NCI-H524 treated with DMSO at 0.1 percent for 48 hours (cell line): Measurements from ENCODE around the gene TRIO.
A peak's percentile ranks its signal among the peaks of the same experiment; 100 is the strongest.
"Not testable (repeated sequence)": the region's sequence is repeated elsewhere in the genome, so short reads cannot be mapped to it uniquely, and the experiment has no call there.

ENCODE experiments used
- DNase-seq: peaks from one replicate; lab custom pipeline; 2025; lab: John Stamatoyannopoulos, UW

TRIO gene

DNA sequence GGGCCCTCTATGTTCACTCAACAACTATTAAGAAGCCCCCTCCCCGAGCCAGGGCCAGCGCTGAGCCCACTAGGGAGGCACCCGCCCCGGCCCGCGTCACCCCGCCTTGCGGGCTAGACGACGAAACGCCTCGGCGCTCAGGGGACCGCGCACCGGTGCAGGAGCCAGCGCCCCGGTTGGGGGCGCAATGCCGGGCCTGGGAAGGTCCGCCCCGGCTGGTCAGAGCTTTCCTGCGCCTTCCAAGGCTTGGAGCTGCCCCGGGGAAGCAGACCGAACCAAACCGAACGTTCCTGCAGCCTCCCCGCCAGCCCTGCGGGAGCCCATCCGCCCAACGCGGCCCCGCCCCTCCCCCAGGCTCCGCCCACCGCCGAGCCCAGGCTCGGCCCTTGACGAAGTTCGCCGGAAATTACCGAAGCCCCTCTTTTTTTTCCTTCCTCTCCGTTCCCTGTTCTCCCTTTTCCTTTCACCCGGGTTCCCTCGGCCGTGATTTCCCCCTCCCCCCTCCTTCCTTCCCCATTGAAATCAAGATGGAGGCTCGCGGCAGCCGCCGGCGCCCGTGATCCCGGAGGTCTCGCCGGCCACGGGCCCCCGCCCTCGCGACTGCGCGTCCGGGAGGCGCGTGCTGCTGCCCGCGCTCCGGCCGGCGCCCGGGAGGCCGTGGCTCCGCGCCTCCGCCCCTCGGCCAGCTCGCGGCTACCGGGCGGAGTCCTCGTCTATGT is at the start of gene TRIO:
Gene TRIO (plus strand): TSS at position 516 of the 719 bp plus-strand sequence. CDS start 384 bp downstream, outside the sequence.
- peak; percentile 62 for DNase-seq

DNA sequence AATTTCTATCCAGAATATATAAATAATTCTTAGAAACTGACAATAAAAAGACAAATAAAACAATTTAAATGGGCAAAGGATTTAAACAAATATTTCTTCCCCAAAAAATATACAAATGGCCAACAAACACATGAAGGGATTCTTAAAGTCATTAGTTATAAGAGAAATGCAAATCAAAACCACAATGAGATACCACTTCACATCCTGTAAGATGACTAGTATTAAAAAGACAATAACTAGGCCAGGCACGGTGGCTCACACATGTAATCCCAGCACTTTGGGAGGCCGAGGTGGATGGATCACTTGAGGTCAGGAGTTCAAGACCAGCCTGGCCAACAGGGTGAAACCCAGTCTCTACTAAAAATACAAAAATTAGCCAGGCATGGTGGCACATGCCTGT is 45.8 kb upstream of the TRIO start:
- not testable (repeated sequence) for DNase-seq

DNA sequence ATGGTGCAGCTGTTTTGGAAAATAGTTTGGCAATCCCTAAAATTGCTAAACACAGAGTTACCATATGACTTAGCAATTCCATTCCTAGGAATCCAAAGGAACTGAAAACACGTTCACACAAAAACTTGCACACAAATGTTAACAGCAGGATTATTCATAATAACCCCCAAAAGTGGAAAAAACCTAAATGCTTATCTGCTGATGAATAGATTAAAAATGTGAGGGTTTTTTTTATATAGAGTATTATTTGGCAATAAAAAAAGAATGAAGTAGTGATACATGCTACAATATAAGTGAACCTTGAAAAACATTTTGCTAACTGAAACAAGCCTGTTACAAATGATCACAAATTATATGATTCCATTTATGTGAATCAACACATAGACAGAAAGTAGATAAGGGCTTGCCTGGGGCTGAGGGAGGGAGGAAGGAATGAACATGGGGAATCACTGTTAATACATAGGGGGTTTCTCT is 45.1 kb upstream of the TRIO start:
- DNase-seq = no peak

DNA sequence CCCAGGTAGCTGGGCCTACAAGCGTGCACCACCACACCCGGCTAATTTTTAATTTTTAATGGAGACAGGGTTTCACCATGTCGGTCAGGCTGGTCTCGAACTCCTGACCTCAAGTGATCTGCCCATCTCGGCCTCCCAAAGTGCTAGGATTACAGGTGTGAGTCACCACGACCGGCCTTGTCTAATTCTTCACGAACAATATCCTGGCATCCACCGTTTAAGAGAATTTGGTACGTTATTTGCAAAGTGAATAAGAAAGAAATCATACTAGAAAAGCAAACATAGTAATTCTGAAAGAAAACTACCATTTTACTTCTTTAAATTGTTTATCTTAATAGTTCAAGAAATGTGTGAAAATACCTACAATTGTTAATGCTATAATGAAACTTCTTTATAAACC is 42.9 kb upstream of the TRIO start:
- no peak for DNase-seq

DNA sequence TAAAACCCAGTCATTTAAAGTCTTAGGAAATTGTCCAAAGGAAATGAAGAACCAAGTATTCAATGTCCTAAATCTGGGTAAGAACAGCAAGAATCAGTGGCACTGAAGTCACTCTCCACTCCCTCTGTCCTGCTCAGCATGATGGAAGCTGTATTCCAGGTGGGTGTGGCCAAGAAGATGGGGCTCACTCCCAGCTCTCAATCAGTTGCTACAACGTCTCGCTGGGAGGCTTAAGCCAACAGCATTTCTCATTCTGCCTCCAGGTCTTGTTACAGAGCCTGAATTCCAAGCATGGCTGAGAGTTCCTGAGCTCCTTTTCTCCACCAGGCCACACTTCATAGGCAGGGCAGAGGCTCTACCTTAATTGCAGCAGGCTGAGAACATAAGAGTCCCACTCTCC is 41.2 kb upstream of the TRIO start:
- DNase-seq = no peak

DNA sequence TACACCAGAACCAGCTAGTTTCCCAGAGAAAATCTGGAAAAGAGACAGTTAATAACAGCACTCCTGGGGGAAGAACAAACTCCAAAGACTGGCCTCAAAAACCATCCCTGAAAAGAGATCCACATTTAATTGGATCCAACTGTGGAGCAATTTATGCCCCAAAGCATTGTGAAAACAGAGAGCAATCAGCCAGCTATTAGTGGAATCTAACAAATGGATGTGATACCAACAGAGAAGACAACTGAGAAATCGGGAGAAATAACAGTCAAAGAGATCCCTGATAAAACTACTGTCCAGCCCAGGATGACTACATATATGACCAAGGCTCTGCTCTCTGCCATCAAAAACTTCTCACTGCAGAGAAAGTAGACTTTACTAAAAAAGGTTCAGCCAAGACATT is 40.5 kb upstream of the TRIO start:
- DNase-seq = no peak

DNA sequence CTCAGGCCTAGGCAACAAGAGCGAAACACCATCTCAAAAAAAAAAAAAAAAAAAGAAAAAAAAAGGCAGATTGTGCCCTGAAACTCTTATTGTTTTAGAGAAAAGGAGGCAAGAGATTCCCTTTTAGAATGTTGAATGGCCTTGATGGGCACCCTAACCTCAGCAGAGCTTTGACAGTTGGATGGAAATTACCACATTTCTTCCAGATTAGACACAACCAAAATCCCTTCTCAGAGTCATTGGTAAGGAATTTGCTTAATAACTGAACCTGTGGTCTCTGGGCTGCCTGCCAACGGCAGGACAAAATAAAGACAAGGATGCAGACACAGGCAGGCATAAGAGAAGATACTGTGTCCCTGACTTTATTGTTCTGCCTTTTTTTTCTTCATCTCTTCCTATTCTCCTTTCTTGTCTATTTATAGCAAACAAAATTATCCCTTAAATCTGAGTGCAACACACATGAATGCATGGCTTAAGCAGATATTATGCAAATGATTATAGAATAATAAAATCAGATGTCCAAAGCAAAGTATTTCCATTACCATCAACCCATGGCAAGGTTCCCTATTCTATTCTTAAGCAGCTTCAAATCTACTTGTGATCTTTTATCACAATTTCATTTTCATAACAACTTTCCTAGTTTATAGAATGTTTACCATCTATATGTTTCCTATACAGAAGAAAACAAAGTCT is 37.3 kb upstream of the TRIO start:
- no peak for DNase-seq

DNA sequence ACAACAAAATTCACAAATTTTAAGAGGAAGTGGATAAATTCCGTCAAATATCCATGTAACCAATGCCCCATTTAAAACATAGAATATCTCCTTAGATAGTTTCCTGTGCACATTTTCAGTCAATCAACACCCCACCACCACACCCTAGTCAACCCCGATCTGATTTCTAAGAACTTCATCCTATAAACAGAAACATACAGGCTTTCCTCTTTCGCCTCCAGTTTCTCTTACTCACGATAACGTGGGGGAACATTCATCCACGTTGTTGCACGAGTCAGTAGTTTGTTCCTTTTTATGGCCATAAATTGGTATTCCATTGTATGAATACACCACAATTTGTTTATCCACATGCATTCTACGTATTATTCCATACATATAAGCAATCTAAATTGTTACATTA is 35.6 kb upstream of the TRIO start:
- no peak for DNase-seq

DNA sequence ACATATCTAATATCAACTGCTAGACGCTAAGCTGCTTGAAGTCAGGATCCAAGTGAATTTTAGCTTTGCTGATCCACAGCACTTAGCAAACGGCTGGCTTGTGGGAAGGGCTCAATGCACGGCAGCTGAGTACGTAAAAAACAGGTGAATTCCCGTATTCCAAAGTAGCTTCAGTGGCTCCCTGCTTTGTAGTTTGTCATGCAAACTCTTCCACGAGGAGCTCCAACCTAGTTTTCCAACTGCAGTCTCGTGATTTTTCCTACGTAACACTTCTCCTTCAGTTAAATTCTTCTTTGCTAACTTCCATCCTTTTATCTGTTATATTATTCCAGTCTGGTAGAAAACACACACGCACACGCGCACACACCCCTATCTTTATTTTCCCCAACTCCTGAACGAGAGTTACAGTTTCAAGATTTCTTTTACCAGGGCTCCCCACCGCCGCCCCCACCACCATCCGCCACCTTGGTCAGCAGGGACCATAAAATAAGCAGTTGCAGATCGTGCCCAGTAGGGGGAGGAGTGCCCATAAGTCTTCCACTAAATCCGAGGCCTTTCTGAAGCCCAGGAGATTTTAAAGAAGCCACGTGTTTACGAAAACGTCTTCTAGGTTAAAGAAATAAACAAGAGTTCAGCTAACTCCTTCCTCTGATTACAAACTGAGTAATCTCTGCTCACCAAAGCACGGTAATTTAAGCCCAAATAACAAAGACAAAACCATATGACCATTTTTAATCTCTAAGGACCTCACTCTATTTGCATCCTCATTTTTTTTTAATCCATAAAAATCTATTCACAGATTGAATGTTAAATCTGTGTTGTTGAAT is 34.8 kb upstream of the TRIO start:
- peak; percentile 27 for DNase-seq

DNA sequence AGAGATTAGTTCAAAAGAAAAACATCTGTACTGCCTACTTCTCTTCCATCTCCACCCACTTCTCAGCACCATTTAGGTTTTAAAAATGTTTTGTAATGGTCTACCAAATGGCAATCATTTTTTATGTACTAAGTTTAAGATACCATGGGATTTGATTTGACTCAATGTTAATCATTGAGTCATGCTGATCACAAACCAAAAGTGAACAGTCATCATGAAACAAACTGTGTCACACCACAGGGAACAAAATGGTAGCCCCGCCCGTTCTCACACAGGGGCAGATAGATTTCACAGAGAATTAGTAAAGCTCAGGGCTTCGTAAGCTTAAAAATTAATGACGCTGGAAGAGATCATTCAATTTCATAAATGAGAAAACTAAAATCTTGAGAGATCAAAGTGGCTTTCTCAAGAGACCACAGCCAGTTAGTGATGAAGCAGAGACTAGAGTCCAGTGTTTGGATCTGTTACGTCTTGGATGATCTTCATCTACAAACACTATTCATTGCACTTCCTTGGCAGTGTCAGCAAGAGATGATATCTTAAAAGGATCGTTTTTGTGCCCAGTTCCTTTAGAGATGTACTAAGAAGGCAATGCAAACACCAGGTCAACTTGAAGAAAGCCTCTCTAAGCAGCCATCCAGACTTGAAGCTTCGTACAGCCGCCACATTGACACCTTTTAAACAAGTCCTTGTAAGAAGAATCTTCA is 33.9 kb upstream of the TRIO start:
- DNase-seq = no peak

DNA sequence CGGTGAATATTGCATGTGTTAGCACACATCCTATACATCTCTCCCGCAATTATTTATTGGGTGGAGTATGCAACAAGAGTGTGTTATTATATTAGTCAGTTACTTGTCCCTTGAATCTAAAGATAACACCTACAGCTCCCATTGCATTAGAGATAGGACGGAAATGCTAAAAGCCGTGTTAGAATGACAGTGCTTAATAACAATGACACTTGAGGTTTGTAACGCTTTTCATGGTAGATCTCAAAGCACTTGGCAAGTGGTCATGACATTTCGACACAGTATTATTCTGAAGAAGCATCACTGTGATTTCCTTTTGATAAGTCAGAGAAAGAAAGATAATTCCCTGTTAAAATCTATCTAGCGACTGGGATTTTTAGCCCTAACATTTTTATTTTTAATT is 33.4 kb upstream of the TRIO start:
- DNase-seq = no peak

DNA sequence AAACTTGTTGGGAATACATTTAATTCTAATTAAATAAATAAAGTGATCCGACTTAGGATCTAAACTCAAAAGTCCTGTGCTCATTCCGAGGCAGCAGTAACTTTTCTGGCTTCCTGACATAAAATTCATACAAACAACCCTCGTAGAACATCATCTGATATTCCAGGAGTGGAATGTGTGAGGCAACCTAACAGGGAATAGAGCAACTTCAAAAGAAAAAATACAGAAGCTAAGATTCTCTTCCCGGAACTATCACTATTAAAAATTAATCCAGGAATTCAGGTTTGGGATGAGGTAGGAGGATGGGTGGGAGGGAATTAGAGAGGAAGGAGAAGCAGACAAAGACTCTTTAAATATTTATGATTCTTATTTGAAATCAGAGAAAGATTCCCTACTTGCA is 32.9 kb upstream of the TRIO start:
- no peak for DNase-seq

DNA sequence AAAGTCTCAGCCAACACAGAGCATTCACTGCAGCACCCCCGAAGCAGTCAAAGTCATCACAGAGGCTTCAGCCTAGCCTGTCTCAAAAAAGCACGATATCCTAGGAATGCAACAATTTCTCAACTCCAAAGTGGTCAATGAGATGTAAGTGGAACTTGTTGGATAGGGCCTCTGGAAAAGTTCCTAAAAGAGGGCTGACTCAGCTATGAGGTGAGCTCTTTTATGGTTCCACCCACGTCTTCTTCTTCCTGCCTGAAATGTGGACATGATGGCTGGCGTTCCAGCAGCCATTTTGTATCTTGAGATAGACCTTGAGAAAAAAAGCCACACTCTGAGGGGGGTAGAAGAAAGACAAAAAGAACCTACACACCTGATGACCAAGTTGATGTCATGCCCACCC is 32.5 kb upstream of the TRIO start:
- no peak for DNase-seq

DNA sequence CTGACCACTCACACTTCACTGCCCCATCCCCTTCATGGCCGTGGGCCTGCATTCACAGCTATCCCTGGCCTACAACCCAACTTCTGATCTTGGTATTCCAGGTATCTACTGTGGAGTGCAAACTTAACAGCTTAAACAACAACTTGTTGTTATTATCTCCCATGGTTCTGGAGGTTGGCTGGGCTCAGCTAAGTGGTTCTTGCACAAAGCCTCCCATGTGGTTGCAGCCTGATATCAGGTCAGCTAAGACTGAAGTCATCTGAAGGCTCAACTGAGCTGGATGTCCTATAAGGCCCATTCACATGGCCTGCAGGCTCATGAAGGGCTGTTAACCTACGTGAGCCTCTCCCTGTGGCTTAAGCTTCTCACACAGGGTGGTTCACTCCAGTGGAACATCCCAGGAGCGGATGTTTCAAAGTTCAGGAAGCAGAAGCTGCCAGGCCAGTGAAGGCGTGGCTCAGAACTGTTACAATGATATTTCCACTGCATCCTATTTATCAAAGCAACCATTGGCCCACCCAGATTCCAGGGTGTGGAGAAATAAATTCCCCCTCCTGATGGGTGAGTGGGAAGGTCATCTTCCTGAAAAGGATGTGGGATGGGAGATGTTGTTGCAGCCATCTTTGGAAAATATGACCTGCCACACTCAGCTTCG is 30.0 kb upstream of the TRIO start:
- no peak for DNase-seq

DNA sequence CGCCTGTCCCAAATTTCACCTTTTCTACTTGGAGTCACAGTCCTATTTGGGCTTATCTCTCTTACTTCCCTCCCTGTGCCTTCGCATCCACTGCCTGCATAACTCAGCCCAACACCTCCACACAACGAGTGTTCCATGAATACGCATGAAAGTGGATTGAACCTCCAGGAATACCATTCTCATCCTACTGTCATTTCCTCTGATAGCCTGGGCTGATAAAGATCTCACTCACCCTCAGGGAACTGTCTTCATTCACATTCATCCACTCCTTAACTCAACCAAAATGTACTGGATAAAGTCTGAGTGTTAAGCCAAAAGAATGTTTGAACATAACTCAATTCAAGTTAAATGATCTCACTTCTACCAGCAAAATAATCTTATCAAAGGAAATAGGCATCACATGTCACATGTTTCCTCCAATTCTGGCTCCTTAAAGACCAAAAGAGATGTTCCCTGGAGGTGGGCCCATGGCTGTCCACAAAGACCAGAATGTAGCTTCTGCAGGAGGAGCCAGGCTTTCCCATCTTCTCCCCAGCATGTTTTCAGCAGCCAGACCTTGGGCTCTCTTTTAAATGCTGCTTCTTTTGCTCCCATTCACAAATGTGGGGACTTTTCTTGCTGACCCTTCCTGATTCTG is 28.4 kb upstream of the TRIO start:
- DNase-seq = no peak

DNA sequence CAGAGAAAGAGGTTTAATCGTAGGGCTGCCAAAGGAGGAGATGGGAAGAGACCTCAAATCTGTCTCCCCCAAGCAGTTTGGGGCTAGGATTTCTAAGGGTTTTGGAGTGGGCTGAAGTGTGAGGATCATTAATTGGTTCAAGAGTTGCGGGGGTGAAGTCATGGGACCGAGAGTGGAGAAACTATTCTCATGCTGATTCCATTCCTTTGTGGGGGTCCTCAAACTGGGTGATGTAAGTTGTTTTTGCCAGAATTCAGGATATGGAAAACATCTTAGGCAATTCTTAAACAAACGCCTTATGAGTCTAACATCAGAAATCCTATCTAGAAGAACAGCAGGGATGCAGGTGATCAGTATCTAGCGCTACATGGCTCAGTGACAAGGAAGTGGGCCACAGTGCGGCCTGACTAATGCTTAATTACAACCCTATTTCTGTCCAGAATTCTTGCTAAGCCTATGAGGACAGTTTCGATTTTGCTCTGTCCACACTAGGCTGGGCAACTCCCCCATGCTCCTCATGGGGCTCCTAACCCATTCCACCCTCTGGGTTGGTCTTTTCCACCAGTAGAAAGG is 27.7 kb upstream of the TRIO start:
- DNase-seq = no peak

DNA sequence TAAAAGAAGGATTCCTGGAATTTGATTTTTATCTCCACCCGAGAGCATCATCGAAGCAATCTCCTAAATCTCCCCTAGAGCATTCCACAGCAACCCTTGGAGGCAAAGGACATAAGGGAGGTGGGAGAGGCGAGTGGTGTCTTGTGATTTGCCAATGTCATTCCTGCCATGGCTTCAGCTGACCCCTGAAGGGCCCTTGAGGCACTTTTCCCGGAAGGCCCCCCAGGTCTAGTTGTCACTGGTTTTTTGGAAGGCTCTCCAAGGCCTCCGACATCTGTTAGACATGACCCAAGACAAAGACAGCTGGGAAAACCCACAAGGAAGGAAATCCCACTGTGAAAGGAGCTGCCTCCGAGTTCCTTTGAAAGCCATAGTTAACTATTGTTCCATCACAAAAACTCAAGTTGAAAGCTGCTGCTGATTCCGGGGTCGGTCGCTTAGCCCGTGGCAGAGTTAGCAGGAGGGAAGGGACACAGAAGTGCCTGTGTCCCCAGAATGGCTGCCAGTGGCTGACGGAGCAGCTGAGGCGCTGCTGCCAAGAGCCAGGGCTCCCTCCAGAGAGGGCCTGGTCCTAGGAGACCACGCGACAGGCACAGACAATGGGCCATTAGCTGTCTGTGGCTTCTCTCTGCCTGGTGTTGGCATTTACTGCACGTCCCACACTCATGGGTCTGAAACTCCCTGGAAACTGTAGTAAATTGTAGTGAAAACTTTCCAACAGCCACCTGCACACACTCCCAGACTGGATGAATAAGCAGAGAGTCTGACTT is 24.4 kb upstream of the TRIO start:
- DNase-seq = no peak

DNA sequence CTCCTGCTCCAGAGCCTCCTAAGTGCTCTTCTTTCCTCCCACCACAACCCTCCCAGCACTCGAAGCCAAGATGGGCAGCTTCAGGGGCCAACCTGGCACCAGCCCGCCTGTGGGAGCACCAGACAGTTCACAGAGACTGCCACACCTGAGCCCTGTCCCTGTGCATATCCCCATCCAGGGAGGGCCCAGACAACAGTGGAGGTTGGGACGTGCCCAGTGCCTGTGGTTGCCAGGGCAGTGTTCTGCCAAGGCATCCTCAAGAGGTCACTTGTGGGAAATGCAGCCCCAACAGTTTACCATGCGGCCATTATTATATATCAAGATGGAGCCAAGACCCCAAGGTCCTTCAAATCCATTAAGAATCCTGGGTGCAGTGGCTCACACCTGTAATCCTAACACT is 23.0 kb upstream of the TRIO start:
- DNase-seq = no peak

DNA sequence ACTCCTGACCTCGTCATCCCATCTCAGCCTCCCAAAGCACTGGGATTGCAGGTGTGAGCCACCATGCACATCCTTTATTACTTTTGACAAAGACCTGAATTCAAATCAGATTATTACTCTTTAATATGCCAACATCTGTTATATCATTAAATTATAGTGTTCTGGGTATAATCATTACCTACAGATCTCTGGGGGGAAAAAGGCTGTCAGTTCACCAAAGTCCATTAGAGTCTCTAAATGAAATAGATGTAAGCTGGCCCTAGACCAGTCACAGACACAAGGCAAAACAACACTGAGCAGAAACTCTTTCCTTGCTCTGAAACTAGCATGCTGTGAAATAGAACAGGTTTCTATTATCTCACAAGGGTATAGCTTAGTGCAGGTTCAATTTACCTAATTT is 21.6 kb upstream of the TRIO start:
- DNase-seq = peak; percentile 27

DNA sequence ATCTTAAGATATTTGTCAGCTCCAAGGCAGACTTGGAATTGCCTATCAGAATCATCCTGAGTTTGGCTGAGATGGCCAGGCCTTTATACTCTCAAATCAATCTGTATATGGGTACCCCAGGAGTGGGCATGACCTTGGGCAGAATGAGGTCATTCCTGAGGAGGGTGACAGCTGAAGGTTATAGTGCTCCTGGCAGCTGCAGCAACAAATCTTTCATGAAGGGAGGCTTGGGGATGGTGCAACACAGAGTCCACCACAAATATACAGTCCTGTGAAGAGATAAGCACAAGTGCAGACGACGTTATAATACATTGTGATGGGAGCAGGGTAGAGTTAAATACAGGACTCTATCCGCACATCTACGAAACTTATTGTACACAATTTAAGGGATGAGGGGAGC is 21.1 kb upstream of the TRIO start:
- DNase-seq = no peak
